ENCODE measurements around the gene PMF1.
A peak's percentile ranks its signal among the peaks of the same experiment; 100 is the strongest.

PMF1 gene

DNA sequence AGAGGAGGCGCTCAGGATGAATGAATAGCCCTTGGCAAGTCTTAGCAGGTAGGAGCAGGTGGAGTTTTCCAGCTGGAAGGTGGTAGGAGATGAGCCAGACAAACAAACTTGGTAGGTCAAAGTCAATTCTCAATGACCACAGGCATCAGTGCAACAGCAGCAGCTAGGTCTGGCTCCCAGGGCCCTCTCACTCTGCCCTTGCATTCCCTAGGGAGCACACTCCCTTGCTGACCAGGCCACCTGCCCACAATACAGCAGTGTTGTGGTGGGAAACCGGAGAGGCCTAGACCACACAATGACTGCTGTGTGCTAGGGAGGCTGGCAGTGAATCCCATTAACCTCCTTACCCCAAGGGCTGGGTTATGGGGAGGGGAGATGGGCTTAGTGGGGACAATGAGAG lies 48.1 kb downstream of the PMF1 start:
- TF ChIP-seq, protein P1, sequence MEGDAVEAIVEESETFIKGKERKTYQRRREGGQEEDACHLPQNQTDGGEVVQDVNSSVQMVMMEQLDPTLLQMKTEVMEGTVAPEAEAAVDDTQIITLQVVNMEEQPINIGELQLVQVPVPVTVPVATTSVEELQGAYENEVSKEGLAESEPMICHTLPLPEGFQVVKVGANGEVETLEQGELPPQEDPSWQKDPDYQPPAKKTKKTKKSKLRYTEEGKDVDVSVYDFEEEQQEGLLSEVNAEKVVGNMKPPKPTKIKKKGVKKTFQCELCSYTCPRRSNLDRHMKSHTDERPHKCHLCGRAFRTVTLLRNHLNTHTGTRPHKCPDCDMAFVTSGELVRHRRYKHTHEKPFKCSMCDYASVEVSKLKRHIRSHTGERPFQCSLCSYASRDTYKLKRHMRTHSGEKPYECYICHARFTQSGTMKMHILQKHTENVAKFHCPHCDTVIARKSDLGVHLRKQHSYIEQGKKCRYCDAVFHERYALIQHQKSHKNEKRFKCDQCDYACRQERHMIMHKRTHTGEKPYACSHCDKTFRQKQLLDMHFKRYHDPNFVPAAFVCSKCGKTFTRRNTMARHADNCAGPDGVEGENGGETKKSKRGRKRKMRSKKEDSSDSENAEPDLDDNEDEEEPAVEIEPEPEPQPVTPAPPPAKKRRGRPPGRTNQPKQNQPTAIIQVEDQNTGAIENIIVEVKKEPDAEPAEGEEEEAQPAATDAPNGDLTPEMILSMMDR (IDR thresholded peaks at IDR 0.05; ENCODE audit: low read depth, low read length, missing control alignments), result no peak

DNA sequence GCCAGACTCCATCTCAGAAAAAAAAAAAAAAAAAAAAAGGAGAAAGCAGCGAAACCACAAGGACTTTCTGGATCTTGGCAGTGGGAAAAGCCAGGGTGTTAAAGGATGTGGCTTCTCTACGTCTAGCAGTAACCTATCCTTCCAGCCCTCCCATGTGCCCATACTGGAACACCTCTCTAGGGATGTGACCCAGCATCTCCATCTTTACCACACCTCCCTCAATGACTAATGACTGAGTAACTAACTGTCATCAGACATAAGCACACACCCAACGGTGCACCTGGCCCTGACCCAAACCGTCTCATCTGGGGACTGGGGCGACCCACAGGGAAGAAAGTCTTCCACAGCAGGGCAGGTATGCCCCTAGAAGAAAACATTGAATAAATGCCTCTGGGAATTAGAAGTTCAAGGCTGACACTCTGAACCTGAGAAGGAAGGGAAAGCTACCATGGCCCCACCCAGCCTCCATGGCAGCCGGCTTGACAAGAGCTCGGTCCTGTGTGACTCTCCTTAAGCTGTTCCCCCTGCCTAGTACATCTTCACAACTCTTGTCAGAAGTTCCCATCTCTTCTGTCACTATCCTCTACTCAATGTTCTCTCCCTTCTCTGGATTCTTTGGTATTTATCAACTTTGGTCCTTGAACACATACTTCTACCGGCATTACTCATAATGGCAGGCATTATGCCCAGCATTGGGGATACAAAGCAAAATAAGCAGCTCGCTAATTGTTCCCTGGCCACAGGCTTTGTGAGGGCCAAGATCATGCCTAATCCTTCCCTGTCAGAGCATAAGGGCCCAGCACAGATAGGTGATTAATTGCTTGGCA lies 49.9 kb downstream of the PMF1 start:
- H3K4me3 ChIP-seq (ENCODE audit: low read depth, low read length), result no peak overlapping the region
- TF ChIP-seq, protein P1 (IDR thresholded peaks at IDR 0.05; ENCODE audit: low read depth, low read length, missing control alignments), result no peak
- in situ Hi-C loops (cut with HindIII; ENCODE audit: low sequenced_read_pairs), result loop anchor here (5.0 kb wide), 1 partner anchor 50 kb away; no protein-coding TSS in a partner anchor
- DNase-seq (ENCODE audit: low read depth), result peak; percentile 83

More for the DNA sequence above, 48.1 kb downstream of the PMF1 start:
- H3K4me3 ChIP-seq (ENCODE audit: low read depth, low read length), result no peak overlapping the region
- in situ Hi-C loops (cut with HindIII; ENCODE audit: low sequenced_read_pairs), result loop anchor here (5.0 kb wide), 1 partner anchor 51 kb away; no protein-coding TSS in a partner anchor
- no peak for DNase-seq (ENCODE audit: low read depth)

DNA sequence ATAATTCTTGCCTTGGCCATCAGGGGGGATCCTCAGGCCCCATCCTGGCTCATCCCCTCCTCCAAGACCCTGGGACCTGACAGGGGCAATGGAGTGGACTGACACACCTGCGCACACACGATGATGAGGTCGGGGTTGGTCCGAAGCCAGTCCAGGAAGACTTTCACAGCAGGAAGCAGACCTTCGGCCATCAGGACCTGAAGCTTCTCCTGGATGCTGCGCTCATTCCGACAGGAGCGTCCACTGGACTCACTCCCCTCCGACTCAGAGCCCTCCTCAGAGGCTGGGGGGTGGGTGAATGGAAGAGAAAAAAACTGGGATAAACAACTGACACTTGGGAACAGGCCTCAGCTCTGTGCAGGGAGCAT lies 50.5 kb downstream of the PMF1 start:
- in situ Hi-C loops (cut with HindIII; ENCODE audit: low sequenced_read_pairs), result loop anchor here (5.0 kb wide), 1 partner anchor 49 kb away; no protein-coding TSS in a partner anchor
- no peak overlapping the region for H3K4me3 ChIP-seq (ENCODE audit: low read depth, low read length)
- no peak for DNase-seq (ENCODE audit: low read depth)
- TF ChIP-seq, protein P1 (IDR thresholded peaks at IDR 0.05; ENCODE audit: low read depth, low read length, missing control alignments), result no peak

DNA sequence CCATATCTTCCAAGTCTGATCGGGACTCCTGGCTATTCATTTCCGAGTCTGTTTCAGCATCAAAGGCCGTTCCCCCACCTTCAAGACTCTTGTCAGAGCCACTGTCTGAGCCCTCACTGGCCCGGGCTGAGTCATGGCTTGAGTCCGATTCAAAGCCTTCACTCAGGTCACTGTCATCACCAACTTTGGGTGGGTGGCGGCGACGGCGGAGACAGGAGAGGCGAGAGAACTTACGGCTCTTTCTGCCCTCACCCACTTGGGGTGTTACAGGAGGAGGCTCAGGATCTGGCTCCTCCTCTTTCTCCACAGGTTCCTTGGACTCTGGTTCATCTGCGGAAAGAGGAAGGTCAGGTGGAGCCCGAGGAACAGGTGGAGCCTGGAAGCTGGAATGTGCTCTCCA lies 53.2 kb downstream of the PMF1 start:
- in situ Hi-C loops (cut with HindIII; ENCODE audit: low sequenced_read_pairs), result no loop called here
- H3K4me3 ChIP-seq (ENCODE audit: low read depth, low read length), result no peak overlapping the region
- DNase-seq (ENCODE audit: low read depth), result no peak
- TF ChIP-seq, protein P1 (IDR thresholded peaks at IDR 0.05; ENCODE audit: low read depth, low read length, missing control alignments), result no peak

DNA sequence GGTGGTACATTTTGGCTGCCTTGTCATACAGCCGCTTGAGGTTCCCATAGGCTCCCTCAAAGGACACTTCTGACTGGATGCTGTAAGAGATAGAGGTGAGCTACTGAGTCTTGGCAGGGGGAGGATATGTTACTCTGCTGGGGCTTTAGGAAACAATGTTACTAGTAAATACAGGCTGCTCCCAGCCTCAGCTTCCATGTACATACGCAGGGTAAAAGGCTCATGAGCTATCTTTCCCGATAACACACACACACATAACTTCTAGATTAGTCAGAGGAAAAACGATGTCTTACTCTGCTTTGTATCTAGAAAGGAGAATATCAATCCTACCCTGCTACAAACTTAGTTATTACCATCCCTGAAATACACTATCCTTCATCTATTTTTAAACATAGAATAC lies 55.5 kb downstream of the PMF1 start:
- TF ChIP-seq, protein P1 (IDR thresholded peaks at IDR 0.05; ENCODE audit: low read depth, low read length, missing control alignments), result no peak
- H3K4me3 ChIP-seq (ENCODE audit: low read depth, low read length), result no peak overlapping the region
- in situ Hi-C loops (cut with HindIII; ENCODE audit: low sequenced_read_pairs), result no loop called here
- DNase-seq (ENCODE audit: low read depth), result no peak

DNA sequence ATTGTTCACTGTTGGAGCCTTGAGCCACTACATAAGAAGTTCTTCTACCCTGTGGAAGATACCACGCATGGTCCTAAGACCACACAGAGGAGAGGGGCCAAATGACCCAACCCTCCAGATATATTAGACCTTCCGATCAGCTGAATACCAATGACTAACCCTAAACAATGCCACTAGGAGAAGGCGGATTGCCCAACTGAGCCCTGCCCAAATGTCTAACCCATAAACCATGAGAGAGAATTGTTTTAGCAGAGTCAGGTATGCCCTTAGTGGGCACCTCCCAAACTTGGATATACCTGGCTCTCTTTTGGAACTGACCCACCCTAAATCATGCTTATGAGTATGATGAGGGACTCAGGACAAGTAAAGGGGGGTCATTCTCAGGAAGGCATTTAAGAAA lies 57.5 kb downstream of the PMF1 start:
- TF ChIP-seq, protein P1 (IDR thresholded peaks at IDR 0.05; ENCODE audit: low read depth, low read length, missing control alignments), result no peak
- no peak for DNase-seq (ENCODE audit: low read depth)
- no peak overlapping the region for H3K4me3 ChIP-seq (ENCODE audit: low read depth, low read length)
- in situ Hi-C loops (cut with HindIII; ENCODE audit: low sequenced_read_pairs), result no loop called here
